GM18517 (cell line): ENCODE results near the gene GSS.

Experiments
- ATAC-seq: cut with Tn5 transposase; IDR thresholded peaks from one replicate; pipeline ENCODE4 v1.9.1; 2021; ENCODE audit warnings: mild to moderate bottlenecking, moderate library complexity; ENCODE audit not compliant: unreplicated experiment

Gene GSS

GRCh38 chr20:34993941-34994508, 38.4 kb upstream of the GSS start:
- ATAC-seq, result no peak

GRCh38 chr20:34992751-34993417, 37.3 kb upstream of the GSS start:
- ATAC-seq, result no peak

- ATAC-seq, result no peak
Observed at GRCh38 chr20:34990661-34991214, 35.1 kb upstream of the GSS start.

GRCh38 chr20:34990231-34990630, 34.6 kb upstream of the GSS start:
- ATAC-seq, result no peak

- ATAC-seq, result no peak
Observed at GRCh38 chr20:34989670-34990069, 34.1 kb upstream of the GSS start.

GRCh38 chr20:34989118-34989517, 33.5 kb upstream of the GSS start:
- no peak for ATAC-seq

GRCh38 chr20:34988191-34988540, 32.6 kb upstream of the GSS start:
- no peak for ATAC-seq

- no peak for ATAC-seq
Observed at GRCh38 chr20:34987288-34988190, 31.9 kb upstream of the GSS start.

GRCh38 chr20:34986311-34987287, 31.0 kb upstream of the GSS start:
- no peak for ATAC-seq

GRCh38 chr20:34985461-34986310, 30.1 kb upstream of the GSS start:
- ATAC-seq, result no peak

- no peak for ATAC-seq
Observed at GRCh38 chr20:34984756-34985261, 29.2 kb upstream of the GSS start.

GRCh38 chr20:34983995-34984735, 28.6 kb upstream of the GSS start:
- no peak for ATAC-seq

- no peak for ATAC-seq
Observed at GRCh38 chr20:34983089-34983820, 27.6 kb upstream of the GSS start.

GRCh38 chr20:34982270-34983088, 26.9 kb upstream of the GSS start:
- no peak for ATAC-seq

GRCh38 chr20:34980543-34981233, 25.1 kb upstream of the GSS start:
- ATAC-seq, result no peak

- no peak for ATAC-seq
Observed at GRCh38 chr20:34979366-34980153, 24.0 kb upstream of the GSS start.
